Activated T-helper 1 cell treated with anti-CD3 and anti-CD28 coated beads, Interleukin-12 subunit alpha, Interleukin-12 subunit beta, Interleukin-2, Interleukin-4 antibody, amounts not matched to agents 30 ng/mL and 10 ng/mL and 1 ng/mL, durations not matched to agents 14 hours and 24 hours and 36 hours (primary cell): ENCODE data around the gene TRABD2B. TPM values are rescaled to one million over a fixed set of nuclear protein-coding genes. Genes with fewer than 3 reads are reported as not detected.

Source experiments
- DNase-seq: peaks from one replicate; pipeline ENCODE4 v3.0.0; 2021; ENCODE audit warnings: low spot score
- H3K27ac Mint-ChIP-seq: one replicate; pipeline ENCODE4 v1.8.0; 2021; ENCODE audit warnings: mild to moderate bottlenecking, mixed read lengths
- H3K27me3 Mint-ChIP-seq: one replicate; pipeline ENCODE4 v1.8.0; 2022; ENCODE audit warnings: mild to moderate bottlenecking, moderate library complexity, mixed read lengths; ENCODE audit not compliant: insufficient read depth
- H3K36me3 Mint-ChIP-seq: one replicate; pipeline ENCODE4 v1.8.0; 2021; ENCODE audit warnings: low read depth, mixed read lengths
- H3K4me1 Mint-ChIP-seq: one replicate; pipeline ENCODE4 v1.8.0; 2021; ENCODE audit warnings: low read depth, mixed read lengths
- H3K4me3 Mint-ChIP-seq: one replicate; pipeline ENCODE4 v1.8.0; 2021; ENCODE audit warnings: mild to moderate bottlenecking, moderate library complexity, mixed read lengths
- H3K9me3 Mint-ChIP-seq: one replicate; pipeline ENCODE4 v1.8.0; 2021; ENCODE audit warnings: mixed read lengths
- intact Hi-C: fragments of 100-400 bp; cut with micrococcal nuclease; formaldehyde crosslinking; loops from one replicate; pipeline ENCODE4 v1.15.1; 2024
- total RNA-seq: library from RNA; stranded (reverse); gene quantifications from 2 replicates; pipeline ENCODE4 v1.2.3, GENCODE V29; 2022

TRABD2B gene
- total RNA-seq, 1 donor from 2014 or later: not detected

DNA sequence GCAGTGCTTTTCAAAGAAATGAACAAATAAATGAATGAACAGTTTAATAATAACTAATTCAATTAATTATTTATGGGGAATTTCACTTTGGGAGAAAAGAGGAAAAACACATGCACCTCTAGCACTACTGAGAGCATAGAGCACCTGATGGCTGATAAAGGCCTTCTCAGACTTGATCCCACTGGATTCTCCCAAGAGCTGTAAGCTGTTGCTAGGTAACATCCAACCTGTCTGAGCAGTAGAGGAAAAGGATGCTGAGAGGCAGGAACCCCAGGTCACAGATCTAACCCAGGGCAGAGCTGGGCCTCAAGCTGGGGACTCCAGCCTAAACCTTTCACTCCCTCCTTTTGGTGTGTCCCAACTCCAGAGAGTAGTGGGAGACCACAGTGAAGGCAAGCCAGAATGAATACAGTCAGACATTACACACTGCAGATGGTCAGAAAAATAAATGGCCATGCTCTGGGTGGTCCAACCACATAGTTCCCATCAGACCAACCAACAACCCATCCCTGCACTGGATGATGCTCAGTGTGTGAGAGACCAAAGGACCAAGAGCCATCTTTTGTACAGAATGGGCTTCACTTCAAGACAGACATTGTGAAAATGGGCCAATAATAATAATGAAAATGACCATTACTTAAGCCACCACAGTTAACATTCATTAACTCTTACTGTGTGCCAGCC is 15.4 kb downstream of the TRABD2B start:
- Mint-ChIP-seq H3K27me3 (peaks cover 33% of the 10 kb centered on the region), H3K36me3 (no peaks in the 10 kb centered on the region), H3K4me3 (no peak overlapping the region), H3K9me3 (no peaks in the 10 kb centered on the region), H3K27ac (no peak overlapping the region), H3K4me1 (no peaks in the 10 kb centered on the region)
- intact Hi-C loops: no loop called here
- DNase-seq: no peak

DNA sequence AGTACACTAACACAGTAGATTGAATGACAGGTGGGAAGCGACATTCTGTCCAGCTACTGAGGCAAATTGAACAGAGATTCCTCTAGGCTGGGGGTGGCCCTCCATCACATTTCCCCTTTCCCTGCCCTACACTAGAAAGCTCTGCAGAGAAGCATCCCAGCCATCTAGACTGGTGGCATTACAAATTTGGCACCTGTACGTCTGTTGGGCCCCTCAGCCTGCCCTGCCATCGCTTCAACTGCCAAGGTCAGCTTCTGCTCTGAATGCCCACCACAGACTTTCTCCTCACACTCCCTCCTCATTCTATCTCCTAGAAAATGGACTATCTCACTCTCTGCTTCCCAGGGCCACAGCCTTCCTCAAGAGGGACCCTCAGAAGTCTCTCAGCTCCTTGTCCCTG is 16.7 kb downstream of the TRABD2B start:
- Mint-ChIP-seq H3K27ac (no peak overlapping the region), H3K36me3 (no peaks in the 10 kb centered on the region), H3K9me3 (no peaks in the 10 kb centered on the region), H3K4me1 (no peaks in the 10 kb centered on the region), H3K27me3 (peaks cover 25% of the 10 kb centered on the region), H3K4me3 (no peak overlapping the region)
- intact Hi-C loops: no loop called here
- DNase-seq: no peak

DNA sequence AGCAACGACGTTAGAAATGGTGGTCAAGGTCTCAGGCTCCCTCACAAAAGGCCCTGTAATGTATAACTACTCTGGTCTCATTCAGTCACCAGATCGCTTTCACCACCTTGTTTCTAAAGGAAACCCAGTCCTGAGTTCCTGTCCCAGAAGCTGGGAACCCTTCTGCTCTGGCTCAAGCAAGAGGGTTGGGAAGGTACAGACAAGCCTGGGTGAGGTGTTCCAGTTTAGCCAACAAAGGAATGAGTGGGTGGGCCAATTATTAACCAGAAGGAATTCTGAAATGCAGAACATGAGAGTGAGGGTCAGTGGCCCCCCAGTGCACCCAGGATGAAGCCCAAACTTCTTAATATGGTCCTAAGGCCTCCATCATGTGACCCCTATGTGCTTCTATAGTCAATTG is 17.5 kb downstream of the TRABD2B start:
- Mint-ChIP-seq H3K27me3 (peaks cover 22% of the 10 kb centered on the region), H3K36me3 (no peaks in the 10 kb centered on the region), H3K4me3 (no peak overlapping the region), H3K4me1 (no peaks in the 10 kb centered on the region), H3K27ac (no peak overlapping the region), H3K9me3 (no peaks in the 10 kb centered on the region)
- DNase-seq: no peak
- intact Hi-C loops: no loop called here

DNA sequence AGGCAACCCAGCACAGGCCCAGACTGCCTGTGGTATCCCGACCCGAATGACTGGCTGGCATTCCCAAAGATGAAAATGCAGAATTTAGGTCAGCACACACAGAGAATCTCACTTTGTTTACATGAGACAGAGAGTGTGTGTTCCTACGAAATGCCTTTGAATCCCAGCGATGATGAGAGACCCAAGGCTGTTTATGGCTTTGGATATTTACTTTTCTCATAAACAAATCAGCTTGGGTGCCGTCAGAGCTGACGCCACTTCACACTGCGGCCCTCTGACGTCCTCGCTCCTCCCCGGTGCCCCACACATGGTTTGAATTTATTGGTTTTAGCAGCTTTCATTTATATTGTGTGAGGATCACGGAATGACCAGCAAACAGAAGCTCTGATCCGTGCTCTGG is 18.7 kb downstream of the TRABD2B start:
- no peaks in the 10 kb centered on the region for H3K36me3 Mint-ChIP-seq
- no peaks in the 10 kb centered on the region for H3K4me1 Mint-ChIP-seq
- H3K9me3 Mint-ChIP-seq: no peaks in the 10 kb centered on the region
- H3K4me3 Mint-ChIP-seq: no peak overlapping the region
- DNase-seq: no peak
- no peak overlapping the region for H3K27ac Mint-ChIP-seq
- H3K27me3 Mint-ChIP-seq: peaks cover 14% of the 10 kb centered on the region
- intact Hi-C loops: no loop called here

DNA sequence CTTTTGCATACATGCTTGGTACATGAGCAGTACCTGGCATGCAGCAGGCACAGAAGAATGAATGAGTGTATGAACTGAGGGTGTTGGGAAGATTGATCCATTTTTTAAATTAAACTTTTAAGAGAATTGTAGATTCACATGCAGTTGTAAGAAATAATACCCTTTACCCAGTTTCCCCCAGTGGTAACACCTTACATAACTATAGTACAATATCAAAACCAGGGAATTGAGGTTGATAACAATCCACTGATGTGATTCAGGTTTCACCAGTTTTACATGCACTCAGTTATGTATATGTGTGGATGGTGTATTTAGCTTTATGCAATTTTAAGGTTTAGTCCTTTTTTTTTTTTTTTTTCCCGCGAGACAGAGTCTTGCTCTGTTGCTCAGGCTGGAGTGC is 20.5 kb downstream of the TRABD2B start:
- peaks cover 7% of the 10 kb centered on the region for H3K27me3 Mint-ChIP-seq
- no peak for DNase-seq
- H3K27ac Mint-ChIP-seq: no peak overlapping the region
- H3K4me1 Mint-ChIP-seq: no peaks in the 10 kb centered on the region
- no peaks in the 10 kb centered on the region for H3K9me3 Mint-ChIP-seq
- H3K36me3 Mint-ChIP-seq: no peaks in the 10 kb centered on the region
- intact Hi-C loops: no loop called here
- no peak overlapping the region for H3K4me3 Mint-ChIP-seq

DNA sequence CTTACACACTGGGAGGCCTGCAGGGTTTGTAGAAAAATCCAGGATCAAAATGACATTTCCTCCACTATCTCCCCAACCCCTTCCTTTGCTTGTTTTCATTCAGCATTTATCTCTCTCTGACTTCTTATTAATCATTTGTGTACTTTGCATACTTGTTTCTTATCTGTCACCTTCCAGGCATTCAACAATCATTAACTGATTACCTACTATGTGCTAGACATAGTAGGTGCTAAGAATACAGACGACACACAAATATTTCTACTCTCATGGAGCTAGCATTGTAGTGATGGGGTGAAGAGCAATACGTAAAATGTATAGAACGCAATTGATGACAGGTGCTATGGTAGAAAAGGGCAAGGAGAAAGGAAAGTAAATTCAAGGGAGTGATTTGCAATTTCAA is 20.9 kb downstream of the TRABD2B start:
- H3K36me3 Mint-ChIP-seq: no peaks in the 10 kb centered on the region
- H3K4me3 Mint-ChIP-seq: no peak overlapping the region
- H3K27ac Mint-ChIP-seq: no peak overlapping the region
- no peak for DNase-seq
- no peaks in the 10 kb centered on the region for H3K4me1 Mint-ChIP-seq
- intact Hi-C loops: no loop called here
- peaks cover 6% of the 10 kb centered on the region for H3K27me3 Mint-ChIP-seq
- H3K9me3 Mint-ChIP-seq: no peaks in the 10 kb centered on the region

DNA sequence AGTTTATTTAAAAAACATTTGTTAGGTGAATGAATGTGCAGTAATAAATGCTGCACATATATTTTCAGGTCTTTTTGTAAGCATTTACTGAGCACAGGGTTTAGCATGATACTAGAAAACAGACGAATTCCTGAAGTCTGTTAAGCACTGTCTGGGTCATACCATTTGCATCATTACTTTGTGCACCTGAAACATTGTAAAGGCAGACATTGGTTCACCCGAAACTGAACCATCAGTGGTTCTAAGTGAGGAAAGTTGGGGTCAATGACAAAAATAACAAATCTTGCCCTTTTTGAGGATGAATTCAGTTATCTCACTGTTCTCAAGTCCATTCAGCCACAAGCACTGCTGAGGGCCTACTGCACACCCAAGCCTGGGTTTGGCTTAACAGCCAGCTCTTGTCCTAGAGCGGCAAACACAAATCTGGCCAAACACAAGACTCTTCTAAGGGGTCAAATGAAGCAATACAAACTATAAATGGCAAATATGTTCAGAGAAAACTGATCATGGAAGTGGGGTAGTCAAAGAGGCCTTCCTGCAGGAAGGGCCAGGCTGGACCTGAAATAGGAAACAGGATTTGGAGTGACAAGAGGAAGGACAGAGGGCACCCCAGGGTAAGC is 21.8 kb downstream of the TRABD2B start:
- H3K9me3 Mint-ChIP-seq: no peaks in the 10 kb centered on the region
- no peak for DNase-seq
- no peak overlapping the region for H3K27ac Mint-ChIP-seq
- H3K4me3 Mint-ChIP-seq: no peak overlapping the region
- intact Hi-C loops: no loop called here
- H3K4me1 Mint-ChIP-seq: no peaks in the 10 kb centered on the region
- H3K27me3 Mint-ChIP-seq: peaks cover 5% of the 10 kb centered on the region
- no peaks in the 10 kb centered on the region for H3K36me3 Mint-ChIP-seq

DNA sequence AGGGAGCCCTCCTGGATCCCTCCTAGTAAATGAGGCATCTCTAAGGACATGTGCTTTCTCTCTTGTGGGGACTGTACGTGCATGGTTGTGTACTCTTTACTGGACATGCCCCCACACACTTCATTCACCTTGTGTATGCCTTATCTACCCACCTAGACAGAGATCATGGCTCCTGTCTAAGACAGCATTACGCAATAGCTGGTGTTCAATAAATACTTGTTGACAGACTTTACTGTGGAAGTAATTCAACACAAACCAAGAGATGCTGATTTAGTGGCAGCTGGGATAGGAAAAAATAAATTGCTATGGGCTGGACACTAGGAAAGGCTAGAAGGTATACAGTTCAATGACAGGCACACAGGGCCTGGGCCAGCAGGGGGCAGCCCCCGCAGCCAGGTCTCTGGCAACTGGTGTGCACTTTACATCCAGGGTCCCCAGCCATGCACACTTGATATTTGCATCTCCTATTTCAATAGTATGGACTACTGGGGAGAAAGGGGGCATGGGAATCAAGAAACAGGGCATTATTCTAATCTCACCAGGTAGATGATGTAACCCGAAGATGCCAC is 24.2 kb downstream of the TRABD2B start:
- DNase-seq: no peak
- Mint-ChIP-seq H3K27me3 (peaks cover 5% of the 10 kb centered on the region), H3K4me3 (no peak overlapping the region), H3K27ac (no peak overlapping the region), H3K9me3 (no peaks in the 10 kb centered on the region), H3K36me3 (no peaks in the 10 kb centered on the region), H3K4me1 (no peaks in the 10 kb centered on the region)
- intact Hi-C loops: no loop called here

DNA sequence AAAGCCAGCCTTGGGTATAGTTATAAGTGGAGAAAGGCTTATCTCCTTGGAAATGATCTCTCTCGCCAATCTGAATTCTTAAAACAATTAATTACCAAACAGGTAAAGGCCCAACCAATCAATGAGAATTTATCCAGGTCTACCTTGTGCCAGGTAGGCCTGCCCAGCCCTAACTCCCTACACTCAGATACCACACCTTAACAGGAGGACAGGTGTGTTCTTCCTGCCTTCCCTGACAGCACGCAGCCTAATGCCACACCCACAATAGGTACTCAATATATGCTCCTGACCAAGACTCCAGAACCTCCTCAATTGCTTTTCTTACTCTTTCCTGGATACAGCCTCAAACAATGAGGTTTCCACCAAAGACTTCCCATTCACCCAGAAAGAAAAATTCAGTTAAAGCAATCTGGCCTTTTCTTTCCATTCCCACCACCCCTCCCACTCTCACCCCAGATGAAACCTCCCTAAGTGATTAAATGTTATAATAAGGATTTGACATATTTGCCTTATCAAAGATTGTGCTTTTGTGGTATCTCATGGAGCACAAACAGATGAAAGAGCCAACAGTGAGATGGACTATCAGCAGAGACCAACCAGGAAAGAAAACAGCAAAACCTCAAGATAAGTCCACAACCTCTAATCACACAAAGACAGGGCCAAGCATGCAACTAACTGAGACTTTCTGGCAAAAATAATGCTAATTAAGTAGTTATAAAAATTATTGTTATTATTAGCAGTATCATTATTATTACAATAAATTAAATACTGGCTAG is 25.6 kb downstream of the TRABD2B start:
- intact Hi-C loops: no loop called here
- H3K4me1 Mint-ChIP-seq: no peaks in the 10 kb centered on the region
- no peaks in the 10 kb centered on the region for H3K9me3 Mint-ChIP-seq
- H3K27me3 Mint-ChIP-seq: peaks cover 3% of the 10 kb centered on the region
- no peaks in the 10 kb centered on the region for H3K36me3 Mint-ChIP-seq
- no peak for DNase-seq
- no peak overlapping the region for H3K4me3 Mint-ChIP-seq
- H3K27ac Mint-ChIP-seq: no peak overlapping the region

DNA sequence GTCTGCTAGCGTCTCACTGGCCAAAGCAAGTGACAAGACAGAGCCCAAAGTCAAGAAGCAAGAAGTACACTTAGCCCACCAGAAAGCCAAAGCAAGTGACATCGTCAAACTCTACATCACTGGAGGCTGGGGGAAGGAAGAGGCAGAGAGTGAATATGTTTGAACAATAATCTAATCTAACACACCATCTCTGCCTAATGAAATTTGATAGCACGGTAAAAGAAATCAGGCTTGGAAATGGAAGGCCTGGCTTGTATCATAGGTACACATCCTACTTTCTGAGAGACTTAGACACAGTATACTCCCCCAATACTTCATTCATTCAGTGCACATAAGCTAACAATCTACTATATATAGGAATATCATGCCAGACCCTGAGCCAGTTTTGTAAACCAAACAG is 26.3 kb downstream of the TRABD2B start:
- intact Hi-C loops: no loop called here
- no peak overlapping the region for H3K27ac Mint-ChIP-seq

DNA sequence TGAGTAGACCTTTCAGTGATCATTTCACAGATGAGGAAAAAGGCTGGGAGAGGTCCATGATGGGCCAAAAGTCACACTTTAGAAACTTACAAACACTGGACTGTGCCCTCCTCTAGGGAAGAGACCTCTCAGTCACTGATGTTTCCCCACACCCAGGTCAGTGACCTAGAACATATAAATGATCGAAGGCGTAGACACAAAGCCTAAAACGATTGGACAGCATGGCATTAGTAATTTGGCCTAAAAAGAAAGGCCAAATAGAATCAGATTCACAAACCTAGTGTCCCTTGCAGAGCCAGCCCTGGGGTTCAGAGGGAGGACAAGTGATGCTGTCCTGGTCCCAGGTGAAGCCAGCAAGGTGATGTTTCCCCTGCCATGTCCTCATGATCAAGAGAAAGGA is 27.7 kb downstream of the TRABD2B start:
- H3K27me3 Mint-ChIP-seq: no peaks in the 10 kb centered on the region
- no peak overlapping the region for H3K27ac Mint-ChIP-seq
- intact Hi-C loops: no loop called here
- DNase-seq: no peak
- H3K4me1 Mint-ChIP-seq: no peaks in the 10 kb centered on the region
- H3K9me3 Mint-ChIP-seq: no peaks in the 10 kb centered on the region
- no peaks in the 10 kb centered on the region for H3K36me3 Mint-ChIP-seq
- H3K4me3 Mint-ChIP-seq: no peak overlapping the region

More for the DNA sequence above, 26.3 kb downstream of the TRABD2B start:
- no peaks in the 10 kb centered on the region for H3K4me1 Mint-ChIP-seq
- H3K9me3 Mint-ChIP-seq: no peaks in the 10 kb centered on the region
- no peak for DNase-seq
- H3K36me3 Mint-ChIP-seq: no peaks in the 10 kb centered on the region
- H3K27me3 Mint-ChIP-seq: peaks cover 3% of the 10 kb centered on the region
- no peak overlapping the region for H3K4me3 Mint-ChIP-seq

DNA sequence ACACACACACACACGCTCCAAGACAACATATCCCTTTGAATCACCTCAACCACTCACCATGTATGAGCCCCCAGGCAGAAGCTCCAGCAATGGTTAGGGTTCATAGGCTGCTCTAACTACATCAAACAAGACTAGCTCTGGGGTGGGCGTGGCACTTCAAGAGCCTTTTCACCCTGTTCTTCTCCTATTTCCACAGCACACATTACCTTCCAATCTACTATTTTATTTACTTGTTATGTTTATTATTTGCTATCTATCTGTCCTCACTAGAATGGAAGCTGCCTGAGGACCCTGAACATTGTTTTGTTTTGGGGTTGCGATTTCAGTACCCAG is 28.7 kb downstream of the TRABD2B start:
- Mint-ChIP-seq H3K27ac (no peak overlapping the region), H3K36me3 (no peaks in the 10 kb centered on the region), H3K4me1 (no peaks in the 10 kb centered on the region), H3K27me3 (no peaks in the 10 kb centered on the region), H3K4me3 (no peak overlapping the region), H3K9me3 (no peaks in the 10 kb centered on the region)
- DNase-seq: no peak
- intact Hi-C loops: no loop called here

DNA sequence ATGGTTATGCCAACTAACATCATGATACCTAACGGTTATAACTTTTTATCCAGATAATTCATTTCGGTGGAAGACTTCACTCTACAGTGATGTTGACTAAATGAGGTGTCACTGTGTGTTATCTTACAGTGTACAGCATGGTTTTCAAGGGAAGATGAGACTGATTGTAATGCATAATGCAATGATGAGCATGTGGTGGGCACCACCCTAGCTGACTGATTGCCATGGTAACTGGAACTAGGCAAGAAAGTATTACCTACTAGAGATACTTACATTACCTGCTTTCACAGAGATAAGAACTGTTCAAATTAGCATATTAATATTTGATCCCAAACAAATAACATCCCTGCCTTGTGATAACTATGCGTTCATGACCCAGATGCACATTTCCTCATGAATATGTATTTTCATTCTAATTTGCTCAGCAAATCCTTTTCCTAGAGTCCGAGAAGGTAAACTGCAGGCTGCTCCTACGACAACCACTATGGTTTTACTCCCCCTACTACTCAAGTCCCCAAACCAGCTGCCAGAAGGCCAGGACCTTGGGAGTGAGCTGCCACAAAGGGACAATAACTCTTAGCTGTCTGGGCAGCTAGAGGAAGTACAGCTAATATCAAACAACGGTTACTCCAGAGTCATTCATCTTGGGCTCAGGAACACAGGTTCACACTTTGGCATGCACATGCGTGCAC is 29.2 kb downstream of the TRABD2B start:
- Mint-ChIP-seq H3K4me1 (no peaks in the 10 kb centered on the region), H3K9me3 (no peaks in the 10 kb centered on the region), H3K27ac (no peak overlapping the region), H3K27me3 (no peaks in the 10 kb centered on the region), H3K36me3 (no peaks in the 10 kb centered on the region), H3K4me3 (no peak overlapping the region)
- intact Hi-C loops: no loop called here
- DNase-seq: no peak
